Jurkat, Clone E6-1 (cell line): ENCODE measurements around the gene DST.

Experiments used
- DNase-seq: peaks from one replicate; pipeline ENCODE4 v3.0.0-alpha.2; 2011; ENCODE audit warnings: low read depth, low spot score
- H3K4me3 ChIP-seq: 2 replicates; pipeline ENCODE4 v1.5.1; 2011; ENCODE audit warnings: mild to moderate bottlenecking, low read length, control low read depth, moderate library complexity

The DST gene

DNA sequence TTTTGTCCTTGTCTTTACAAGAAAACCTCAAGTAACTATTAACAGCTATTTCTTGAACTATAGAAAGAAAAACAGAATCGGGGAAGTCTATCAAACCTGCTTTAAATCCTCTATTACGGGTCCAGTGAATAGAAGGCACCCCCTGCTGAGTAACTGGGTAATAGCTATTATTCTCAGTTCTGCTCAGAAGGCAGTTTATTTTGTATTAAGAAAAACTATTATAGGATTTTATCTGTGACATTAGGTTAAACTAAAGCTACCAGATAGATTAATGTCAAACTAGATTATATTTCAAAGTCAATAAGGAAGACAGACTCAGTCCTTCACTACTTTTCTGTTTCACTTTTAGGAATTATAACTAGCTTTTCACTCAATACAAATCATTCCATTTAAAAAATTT, 93.7 kb downstream of the DST start:
- DNase-seq = no peak
- H3K4me3 ChIP-seq = no peak overlapping the region

DNA sequence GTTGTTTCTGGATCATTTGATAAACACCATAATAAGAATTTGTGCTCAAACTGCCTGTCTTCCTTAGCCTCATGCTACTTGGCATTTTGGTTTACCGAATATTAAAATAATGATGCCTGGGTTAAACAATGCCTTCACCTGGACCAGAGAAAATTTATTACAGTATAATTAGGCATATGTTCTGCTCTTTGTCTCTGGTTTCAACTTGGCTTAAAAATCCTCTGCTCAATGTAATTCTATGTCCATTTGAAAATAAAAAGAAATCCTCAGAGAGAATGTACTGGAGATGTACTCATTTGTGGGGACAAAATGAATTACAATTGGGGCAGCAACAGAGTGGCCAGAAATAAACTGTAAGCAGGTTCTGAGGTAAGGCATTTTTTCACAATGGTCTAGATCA, 95.0 kb downstream of the DST start:
- no peak for DNase-seq
- no peak overlapping the region for H3K4me3 ChIP-seq

DNA sequence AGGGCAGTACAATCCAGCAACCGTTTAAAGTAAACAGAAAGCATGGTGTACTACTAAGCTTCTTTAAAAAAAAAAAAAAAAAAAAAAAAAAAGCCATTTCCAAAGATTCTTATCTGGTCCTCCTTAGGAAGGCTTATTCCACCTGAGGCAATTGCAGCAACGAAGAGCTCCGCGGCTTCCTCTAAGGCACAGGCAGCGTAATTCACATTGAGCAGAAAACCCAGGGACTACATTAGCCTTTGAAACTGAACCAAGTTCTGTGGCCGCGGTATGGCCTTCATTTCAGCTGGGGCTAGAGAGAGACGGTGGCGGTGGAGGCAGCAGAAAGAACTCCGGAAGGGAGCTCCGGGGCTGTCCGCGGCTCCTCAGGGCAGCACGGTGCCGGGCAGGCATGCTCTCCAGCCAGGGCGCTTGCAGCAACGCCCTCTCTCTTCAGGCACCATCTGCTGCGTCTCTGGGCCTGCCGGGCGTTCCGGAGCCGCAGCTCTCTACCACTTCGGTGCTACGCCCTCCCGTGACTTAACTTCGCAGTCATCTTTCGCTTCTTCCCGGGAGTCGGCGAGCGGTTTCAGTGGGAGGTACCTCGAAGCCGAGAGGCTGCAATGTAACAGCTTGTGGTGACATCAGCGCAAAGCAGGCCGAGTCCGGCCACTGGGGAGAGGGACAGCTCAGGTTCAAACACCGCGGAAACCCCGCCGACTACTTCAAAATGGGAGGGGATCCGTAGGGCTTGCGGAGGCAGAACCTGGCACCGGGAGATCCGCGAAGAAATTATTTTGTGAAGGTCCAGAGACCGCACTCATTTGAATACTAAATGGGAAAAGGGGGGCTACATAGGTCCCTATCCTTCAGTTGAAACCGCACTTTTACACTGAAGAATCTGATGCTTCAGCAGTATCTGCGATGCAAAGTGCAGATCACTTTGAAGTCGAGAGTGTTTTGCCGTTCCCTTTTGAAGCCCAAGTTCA, 100.0 kb downstream of the DST start:
- peak; percentile 51 for DNase-seq
- H3K4me3 ChIP-seq = peak overlapping the region; percentile 55

DNA sequence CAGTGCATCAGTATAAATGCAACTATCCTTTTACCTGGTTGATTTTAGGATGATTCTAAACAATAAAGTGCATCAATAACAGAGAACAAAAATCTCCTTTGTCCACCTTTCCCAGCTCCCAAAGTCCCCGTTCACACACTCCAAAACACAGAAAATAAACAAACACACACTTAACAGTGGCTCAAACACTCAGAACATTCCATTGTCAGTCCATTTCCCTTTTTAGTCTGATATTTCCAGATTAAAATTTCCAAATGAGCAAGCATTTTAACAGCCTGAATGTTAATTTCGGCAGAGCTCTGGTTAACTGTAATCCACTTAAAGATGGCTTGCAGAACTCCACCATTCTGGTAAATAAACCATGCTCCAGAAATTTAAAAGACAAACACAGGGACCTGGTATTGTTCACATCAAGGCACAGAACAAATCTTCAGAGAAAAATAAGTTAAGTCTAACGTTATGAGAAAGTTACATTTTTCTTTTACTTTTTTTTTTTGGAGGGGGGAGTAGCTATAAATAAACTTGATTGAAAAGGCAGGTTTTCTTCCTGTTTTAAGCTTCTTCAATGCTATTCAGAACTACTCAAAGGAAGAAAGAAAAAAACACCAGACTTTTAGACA, 100.8 kb downstream of the DST start:
- DNase-seq = no peak
- peak overlapping the region; percentile 55 for H3K4me3 ChIP-seq

DNA sequence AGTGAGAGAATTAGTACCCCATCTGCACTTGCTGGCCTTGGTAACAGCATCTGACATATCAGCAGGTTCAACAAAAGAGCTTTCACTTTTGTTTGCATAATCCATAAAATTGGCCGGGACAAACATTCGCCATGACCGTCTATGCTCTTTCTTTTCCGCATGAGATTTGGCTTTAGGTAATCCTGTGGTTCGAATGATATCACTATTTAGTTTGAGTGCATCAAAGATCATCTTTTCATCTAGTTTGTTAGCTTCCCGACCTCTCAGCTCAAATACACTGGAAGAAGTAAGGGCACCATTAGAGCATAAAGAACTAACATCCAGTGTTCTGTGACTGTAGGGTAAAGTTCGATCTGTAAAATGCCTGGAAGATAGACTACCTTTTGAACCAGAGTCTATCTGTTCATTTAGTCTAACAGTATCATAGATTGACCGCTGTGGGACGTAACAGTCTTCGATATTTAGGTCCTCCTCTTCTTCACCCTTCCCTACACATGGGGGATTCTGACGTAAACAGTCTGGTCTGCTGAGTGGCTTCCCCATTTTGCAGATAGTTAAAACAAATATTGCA, 101.6 kb downstream of the DST start:
- no peak overlapping the region for H3K4me3 ChIP-seq
- DNase-seq = no peak

DNA sequence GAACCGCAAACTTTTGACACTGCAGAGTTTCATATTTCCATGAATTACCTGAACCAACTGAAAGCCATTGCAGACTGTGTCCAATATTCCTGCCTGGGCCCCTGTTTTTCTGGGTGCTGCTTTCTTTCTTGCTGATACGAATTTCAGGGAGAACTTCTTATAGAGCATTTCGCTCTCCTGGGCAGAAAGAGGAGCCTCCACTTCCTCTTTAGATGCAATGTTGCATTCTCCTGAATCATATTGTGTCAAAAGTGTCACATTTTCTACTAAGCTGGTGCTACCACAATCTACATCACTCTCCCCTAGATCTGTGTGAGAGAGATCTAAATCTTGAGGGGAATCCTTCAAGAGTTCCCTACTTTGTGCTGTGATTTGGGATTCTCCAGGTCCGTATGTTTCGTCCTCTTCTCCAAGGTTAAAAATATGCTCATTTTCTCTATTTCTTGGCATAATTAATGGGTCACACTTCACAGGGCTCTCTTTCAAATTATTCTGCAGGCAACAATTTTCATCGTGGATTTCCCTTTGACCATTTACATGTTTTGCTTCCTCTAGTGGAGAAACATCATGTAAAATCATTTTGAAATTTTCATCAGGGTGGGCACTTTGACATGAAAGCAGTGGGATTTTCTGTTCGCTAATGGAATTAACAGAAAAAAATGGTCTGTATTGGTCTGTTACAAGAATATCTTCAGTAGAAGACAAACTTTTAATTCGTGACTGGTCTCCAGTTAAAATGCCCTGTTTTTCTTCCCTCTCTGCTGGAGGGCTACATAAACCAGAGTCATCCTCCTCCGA, 102.3 kb downstream of the DST start:
- no peak overlapping the region for H3K4me3 ChIP-seq
- no peak for DNase-seq

DNA sequence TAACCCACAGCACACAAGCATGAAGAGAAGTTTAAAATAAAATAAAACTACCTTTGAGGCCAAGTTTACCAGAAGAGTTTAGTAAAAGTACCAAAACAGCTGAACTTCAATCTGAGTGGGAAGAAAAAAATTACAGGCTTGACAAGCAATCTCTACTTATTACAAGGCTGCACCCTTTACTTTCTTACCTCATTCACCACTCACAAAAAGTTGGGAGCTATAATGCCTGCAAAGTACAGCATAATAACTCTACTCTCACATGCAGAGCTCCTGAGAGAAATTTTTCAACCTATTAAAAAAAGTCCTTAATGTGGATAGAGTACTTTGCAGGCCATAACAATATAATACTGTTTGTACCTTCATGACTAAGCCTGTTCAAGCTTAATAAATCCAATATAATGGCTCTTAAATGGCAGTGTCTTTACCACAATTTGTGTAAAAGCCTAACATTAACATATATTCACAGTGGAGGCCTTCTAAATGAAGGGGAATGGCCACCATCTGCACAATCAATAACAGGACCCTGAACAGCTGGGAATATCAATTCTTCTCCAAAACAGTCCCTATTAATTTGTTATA, 103.1 kb downstream of the DST start:
- H3K4me3 ChIP-seq = no peak overlapping the region
- no peak for DNase-seq

DNA sequence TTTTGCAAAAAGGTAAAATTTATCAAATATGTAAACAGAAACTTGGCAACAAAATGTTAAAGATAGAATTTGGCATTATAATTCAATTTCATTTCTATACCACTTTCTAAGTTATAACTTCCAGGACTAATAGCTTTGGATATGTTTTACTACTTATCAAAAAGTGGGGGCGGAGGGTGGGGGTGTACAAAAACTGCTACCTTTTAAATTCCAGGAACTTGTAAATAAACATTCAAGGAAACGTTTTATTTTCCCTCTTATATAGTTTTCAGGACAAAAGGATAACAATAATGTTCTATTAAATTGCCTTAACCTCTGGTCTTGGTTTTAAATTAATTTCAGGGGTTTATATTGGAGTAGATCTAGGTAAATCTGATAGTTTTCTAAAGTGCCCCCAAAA, 103.8 kb downstream of the DST start:
- DNase-seq = no peak
- no peak overlapping the region for H3K4me3 ChIP-seq

DNA sequence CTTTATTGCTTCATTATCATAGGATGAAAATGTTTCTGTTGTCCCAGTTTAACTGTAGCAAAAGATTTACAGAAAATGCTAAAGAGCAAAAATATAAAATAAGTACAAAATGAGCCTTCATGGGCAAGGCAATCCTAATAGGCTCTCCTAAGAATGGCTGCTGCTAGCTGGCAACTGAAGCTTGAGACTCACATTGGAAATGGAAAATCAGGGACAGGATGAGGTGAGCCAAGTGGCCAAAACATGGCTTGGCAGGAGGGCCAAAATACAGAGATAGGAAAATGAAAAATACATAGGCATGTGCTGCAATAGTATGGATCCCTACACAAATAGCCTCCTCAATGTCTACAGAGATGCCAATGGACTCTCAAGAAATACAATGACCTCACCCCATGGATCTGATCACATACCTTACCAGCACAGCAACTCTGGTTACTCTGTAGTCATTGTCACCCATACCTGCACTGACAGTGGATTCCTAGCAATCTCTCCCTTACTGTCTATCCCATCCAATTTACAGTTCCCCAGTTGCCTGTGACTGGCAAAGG, 105.4 kb downstream of the DST start:
- DNase-seq = no peak
- no peak overlapping the region for H3K4me3 ChIP-seq

DNA sequence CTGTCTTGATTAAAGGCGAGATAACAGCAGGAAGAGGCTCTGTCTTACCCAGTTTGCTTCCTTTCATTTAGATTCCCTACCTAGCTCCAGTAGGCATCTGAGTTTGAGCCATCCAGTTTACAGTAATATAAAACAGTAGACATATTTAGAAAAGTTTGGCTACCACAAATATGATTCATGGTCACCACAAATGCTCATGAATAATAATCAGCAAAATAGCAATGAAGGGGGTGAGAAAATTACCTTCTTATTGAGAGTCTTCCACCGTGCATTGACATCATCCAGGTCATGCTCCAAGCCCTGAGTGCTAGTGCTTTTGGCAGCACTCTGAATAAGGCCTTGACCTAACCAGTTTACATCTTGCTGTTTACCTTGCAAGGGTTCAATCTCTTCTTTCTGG, 106.2 kb downstream of the DST start:
- no peak for DNase-seq

DNA sequence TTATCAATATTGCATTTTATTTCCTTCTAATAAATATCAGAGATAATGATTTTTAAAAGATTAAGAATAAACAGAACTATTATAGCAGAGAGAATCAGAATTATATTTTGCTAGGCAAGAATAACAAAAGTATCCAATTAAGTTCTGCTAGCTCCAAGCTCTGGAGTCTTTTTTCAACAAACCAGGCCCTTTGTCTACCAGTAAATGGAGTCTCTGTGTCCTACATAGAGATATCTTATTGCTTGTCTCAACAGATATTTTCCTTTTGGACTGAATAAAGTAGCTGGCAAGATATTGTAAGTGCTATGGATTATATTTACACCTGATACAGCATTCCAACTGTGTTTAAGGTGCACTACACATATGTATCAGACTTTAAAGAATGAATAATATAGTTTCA, 107.1 kb downstream of the DST start:
- no peak for DNase-seq
- H3K4me3 ChIP-seq = no peak overlapping the region

More for the DNA sequence above, 106.2 kb downstream of the DST start:
- no peak overlapping the region for H3K4me3 ChIP-seq

DNA sequence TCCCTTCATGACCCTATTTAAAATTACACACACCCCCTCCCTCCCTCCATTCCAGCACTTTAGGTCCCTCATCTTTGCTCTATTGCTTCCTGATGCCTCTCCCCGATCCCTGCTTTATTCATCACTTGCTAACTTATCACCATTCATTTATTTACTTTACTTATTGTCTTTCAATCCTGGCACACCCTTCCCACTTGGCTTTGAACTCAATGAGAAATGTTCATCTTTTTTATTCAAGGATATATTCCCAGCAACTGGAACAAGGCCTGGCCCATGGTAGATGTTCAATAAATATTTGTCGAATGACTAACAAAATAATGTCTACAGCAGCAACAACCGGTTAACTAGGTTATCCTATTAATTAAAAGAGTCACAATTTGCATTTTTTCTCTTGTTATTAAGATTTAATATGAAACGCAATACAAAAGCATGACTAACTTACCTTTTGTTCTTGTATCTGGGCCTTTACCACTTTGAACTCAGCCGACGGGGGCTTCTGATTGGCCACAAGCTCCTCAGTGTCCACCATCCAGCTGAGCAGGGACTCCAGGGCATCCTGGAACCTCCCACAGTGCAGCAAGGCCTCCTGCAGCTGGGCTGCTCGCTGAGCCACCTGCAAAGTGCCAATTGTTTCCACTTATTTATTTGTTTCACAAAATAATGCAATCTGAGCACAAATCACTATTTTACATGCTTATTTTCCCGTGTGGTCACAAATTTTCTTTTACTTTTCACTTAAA, 107.8 kb downstream of the DST start:
- no peak overlapping the region for H3K4me3 ChIP-seq
- no peak for DNase-seq

DNA sequence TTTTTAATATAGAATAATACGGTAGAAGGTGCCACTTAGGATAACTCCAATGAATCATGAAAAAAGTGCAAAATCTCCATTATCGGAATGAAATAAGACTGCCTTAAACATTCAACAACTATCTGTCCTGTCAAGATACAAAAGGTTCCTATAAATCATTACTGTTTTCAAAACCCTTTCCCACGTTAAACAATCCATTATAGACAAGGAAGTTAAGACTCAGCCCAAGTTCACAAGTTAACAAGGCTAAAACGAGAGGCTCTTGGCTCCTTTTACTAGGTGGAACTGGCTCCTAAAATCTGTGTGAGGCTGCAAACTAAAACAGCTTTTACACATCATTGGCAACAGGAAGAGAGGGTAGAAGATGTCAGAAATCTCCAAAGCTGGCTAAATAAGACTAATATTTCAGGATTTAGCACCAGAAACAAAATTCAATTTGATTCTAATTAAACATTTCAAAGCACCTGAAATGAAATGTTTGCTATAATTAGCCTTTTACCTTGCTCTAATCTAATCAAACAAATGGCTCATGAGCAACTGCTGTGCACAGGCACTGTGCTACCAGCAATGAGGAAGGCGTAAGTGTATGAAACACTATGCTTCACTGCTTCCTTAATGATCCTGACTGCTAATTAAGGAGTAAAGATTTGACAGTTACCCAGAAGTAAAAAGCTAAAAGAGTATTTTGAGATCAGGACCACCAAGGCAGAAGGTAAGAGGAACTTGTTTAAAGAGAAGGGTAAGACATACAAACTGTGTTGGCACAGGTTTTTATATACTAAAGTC, 109.7 kb downstream of the DST start:
- no peak overlapping the region for H3K4me3 ChIP-seq
- DNase-seq = no peak

DNA sequence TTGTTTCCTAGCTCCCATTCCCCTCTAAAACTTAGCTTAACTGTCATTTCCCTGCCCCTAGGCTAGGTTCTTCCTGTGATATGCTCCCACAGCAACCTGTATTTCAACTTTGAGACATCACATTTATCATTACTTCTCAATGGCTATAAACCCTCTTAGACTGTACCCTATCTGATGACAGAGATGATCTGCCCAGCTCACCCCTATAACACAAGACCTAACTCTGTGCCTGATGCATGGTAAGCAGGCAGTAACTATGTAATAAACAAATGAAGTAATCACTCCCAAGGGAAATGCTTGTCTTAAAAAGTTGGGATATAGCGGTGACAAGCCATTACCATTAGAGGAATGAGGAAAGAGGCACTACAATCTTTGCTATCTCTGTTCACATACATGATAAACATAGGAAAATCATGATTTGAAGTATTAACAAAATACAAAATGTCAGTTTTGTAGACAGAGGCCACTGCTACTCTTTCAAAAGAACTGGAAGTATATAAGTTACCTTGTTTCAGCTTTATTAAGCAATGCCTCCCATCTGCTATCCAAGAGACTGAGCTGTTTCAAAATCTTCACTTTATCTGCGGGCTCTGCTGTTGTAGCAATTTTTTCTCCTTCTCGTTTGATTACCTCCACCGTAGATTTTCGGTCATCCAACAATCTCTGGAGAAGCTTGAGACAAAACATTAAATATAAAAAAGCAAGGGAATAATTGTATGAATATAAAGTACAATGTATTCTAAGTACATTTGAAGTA, 110.7 kb downstream of the DST start:
- H3K4me3 ChIP-seq = no peak overlapping the region
- no peak for DNase-seq

DNA sequence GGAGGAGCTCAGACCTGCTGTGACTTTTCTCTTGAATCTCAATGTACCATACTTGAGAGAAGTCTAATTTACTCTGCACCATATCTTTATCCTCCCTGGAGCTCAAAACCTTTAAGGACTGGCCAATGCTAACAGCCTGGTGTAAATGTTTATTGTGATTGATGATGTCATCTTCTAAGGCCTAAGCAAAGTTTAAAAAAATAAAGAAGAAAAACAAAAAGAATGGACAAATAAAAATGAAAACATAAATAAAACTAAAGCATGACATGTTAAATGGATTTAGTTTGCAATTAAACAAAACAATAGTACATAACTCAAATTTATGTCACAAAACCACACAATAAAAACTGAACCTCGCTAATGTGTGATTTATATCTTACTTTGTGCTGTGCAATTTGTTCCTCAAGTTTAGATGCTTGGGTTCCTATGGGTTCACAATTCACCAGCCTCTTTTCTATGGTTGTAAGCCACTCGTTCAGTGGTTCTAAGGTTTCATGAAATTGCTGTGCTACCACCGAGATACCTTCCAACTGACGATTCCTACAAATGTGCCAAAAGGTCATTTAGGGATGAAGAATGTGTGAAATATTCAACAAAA, 113.0 kb downstream of the DST start:
- no peak overlapping the region for H3K4me3 ChIP-seq
- DNase-seq = no peak

DNA sequence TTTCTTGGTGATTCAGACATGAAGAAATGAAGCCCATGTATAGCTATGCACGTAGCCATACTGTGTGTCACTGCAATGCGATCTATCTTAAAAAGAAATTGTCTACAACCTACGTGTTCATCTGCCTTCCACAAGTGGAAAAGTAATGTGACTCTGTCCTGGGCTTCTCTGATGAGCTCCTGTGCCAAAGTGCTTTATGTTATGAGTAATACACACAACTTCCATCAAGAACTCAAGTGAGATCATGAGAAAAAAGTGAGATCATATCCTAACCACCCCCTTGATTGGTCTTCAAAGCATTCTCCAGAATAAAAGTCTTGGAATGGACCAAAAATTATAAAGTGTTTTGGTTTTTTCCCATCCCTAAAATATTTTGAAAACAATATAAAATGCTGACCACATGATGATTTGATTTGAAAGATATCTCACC, 114.3 kb downstream of the DST start:
- H3K4me3 ChIP-seq = no peak overlapping the region
- no peak for DNase-seq
